Activated T-cell treated with anti-CD3 and anti-CD28 coated beads, Interleukin-2, amount 50 U/mL, for 72 hours (primary cell): ENCODE data around the gene ZNF432. TPM values are rescaled to one million over a fixed set of nuclear protein-coding genes. Genes with fewer than 3 reads are reported as not detected.

Source experiments
- ATAC-seq, 2 donors: fragments of 150-1000 bp; cut with Tn5 transposase; replicated peaks in 1 of 2; 2 replicates each; pipeline ENCODE4 v1.10.0; 2021; ENCODE audit warnings: moderate library complexity in 2 of 2, mild to moderate bottlenecking in 1 of 2
- DNase-seq, 2 donors: peaks; one replicate each; pipeline ENCODE4 v3.0.0; 2021 to 2022; ENCODE audit warnings: mixed read lengths in 1 of 2
- H3K27ac Mint-ChIP-seq: one replicate; pipeline ENCODE4 v1.8.0; 2022; ENCODE audit warnings: mild to moderate bottlenecking, moderate library complexity, mixed read lengths
- H3K27me3 Mint-ChIP-seq: one replicate; pipeline ENCODE4 v1.8.0; 2022; ENCODE audit warnings: low read depth, mixed read lengths
- H3K36me3 Mint-ChIP-seq, 2 donors: one replicate each; pipeline ENCODE4 v1.8.0; 2022; ENCODE audit warnings: mixed read lengths in 2 of 2, mild to moderate bottlenecking in 1 of 2; ENCODE audit not compliant: insufficient read depth in 2 of 2
- H3K4me1 Mint-ChIP-seq: one replicate; pipeline ENCODE4 v1.8.0; 2022; ENCODE audit warnings: low read depth, mixed read lengths
- H3K4me3 Mint-ChIP-seq, 2 donors: one replicate each; pipeline ENCODE4 v1.8.0; 2022; ENCODE audit warnings: mild to moderate bottlenecking in 2 of 2, mixed read lengths in 2 of 2, moderate library complexity in 2 of 2
- H3K9me3 Mint-ChIP-seq, 2 donors: one replicate each; pipeline ENCODE4 v1.8.0; 2022; ENCODE audit warnings: mixed read lengths in 2 of 2
- total RNA-seq, 2 donors: library from RNA; stranded (reverse); gene quantifications; one replicate each; pipeline ENCODE4 v1.2.3, GENCODE V29; 2022

Gene ZNF432
- total RNA-seq, 2 donors from 2014 or later = 13.1 to 14.3 TPM

DNA sequence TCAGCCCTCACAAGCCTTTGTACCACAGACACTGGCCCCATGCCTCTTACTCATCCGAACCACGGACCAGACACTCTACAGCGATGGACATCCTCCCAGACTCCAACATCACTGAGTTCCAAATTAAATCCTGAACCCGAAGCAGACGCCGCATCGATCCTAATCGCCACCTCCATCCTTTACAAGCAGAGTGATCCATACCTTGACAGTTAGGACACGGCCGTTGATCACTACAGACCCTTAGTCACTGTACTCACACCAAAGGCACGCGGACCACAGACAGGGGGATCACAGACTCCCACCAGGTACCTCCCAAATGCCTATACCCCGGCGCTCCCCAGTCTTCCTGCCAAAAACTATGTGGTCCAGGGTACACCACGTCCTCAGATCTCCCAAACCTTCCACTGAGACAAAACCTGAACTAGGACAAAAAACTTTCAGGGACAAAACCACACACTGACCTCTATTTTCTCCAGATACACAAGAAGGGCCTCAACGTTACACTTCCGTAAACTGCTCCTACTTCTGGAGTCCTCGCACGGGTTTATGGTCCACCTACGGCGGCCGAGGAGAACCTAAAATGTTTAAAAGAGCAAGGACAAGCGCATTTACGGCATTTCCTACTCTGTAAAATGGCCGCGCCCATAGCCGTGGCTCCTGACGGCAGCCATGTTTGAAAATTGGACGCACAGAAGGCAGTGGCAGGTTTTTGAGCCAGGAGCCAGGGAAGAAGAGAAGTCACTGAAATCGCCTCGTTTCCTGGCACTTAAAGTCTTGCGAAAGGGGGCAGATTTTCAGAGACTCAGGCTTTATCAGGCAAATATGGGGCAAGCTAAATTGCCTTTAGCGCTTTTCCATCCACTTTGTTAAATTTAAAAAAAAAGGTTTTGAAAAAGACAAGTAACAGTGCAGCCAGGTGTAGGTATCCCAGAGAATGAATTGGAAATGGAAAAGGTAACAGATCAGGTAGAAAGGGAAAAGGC lies 62.0 kb downstream of the ZNF432 start, which contains the start of gene ZNF350:
TSS of gene ZNF350 (minus strand) at position 532 of the 983 bp plus-strand sequence. CDS start 12,480 bp downstream, outside the sequence.
- H3K36me3 Mint-ChIP-seq = peaks cover 36 to 66% of the 10 kb centered on the region in 2 donors
- H3K9me3 Mint-ChIP-seq = peaks cover 23 to 24% of the 10 kb centered on the region in 2 donors
- ATAC-seq (peak; percentile 96 to 98), DNase-seq (peak; percentile 85 to 88)
- peaks cover 8% of the 10 kb centered on the region for H3K4me1 Mint-ChIP-seq
- H3K27ac Mint-ChIP-seq = peak within 1 kb of the TSS; percentile 91
- H3K4me3 Mint-ChIP-seq = peak within 1 kb of the TSS; percentile 94 to 96
- H3K27me3 Mint-ChIP-seq = no peaks in the 10 kb centered on the region

DNA sequence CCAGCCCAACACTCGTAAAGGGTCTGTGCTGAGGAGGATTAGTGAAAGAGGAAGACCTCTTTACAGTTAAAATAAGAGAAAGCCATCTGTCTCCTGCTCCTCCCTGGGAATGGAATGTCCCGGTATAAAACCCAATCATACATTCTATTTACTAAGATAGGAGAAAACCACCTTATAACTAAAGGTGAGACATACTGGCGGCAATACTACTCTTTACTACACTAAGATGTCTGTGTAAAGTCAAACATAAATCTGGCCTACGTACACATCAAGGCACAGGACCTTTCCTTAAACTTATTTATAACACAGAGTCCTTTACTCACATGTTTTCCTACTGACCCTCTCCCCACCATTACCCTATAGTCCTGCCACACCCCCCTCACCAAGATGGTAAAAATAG lies 65.3 kb downstream of the ZNF432 start:
- H3K27me3 Mint-ChIP-seq = no peaks in the 10 kb centered on the region
- no peak overlapping the region for H3K27ac Mint-ChIP-seq
- DNase-seq (no peak), ATAC-seq (no peak)
- H3K4me3 Mint-ChIP-seq = no peak overlapping the region
- H3K4me1 Mint-ChIP-seq = peaks cover 17% of the 10 kb centered on the region
- peaks cover 27 to 32% of the 10 kb centered on the region in 2 donors for H3K9me3 Mint-ChIP-seq
- H3K36me3 Mint-ChIP-seq = peaks cover 48 to 68% of the 10 kb centered on the region in 2 donors

Other genes with a start within 250 kb of the ZNF432 start
- 10 to 100 TPM in 1 of 2 donors, 1 to 10 TPM in 1; 9.4 to 11.0 TPM for gene ZNF577, start 160.9 kb downstream of the ZNF432 start, total RNA-seq
- gene ZNF649, start 143.8 kb downstream of the ZNF432 start, total RNA-seq = 10 to 100 TPM; 11.0 to 17.8 TPM
- 1 to 10 TPM; 4.2 to 4.3 TPM for gene ZNF613, start 121.4 kb downstream of the ZNF432 start, total RNA-seq
- 10 to 100 TPM; 10.9 to 15.6 TPM for gene ZNF350, start 62.0 kb downstream of the ZNF432 start, total RNA-seq
- 10 to 100 TPM; 10.2 to 11.8 TPM for gene ZNF615, start 40.6 kb downstream of the ZNF432 start, total RNA-seq
- gene ZNF614, start 20.5 kb downstream of the ZNF432 start, total RNA-seq = 10 to 100 TPM; 11.5 TPM
- gene ZNF841, start 46.9 kb upstream of the ZNF432 start, total RNA-seq = 10 to 100 TPM; 18.4 to 20.8 TPM
- 10 to 100 TPM; 10.4 to 12.1 TPM for gene ZNF616, start 91.1 kb upstream of the ZNF432 start, total RNA-seq
- gene ZNF836, start 122.8 kb upstream of the ZNF432 start, total RNA-seq = 10 to 100 TPM; 15.3 to 18.2 TPM
- gene PPP2R1A, start 141.2 kb upstream of the ZNF432 start, total RNA-seq = 100 to 1,000 TPM; 160 to 181 TPM
- gene ZNF766, start 220.7 kb upstream of the ZNF432 start, total RNA-seq = 10 to 100 TPM; 32.1 to 33.5 TPM
- 1 to 10 TPM; 5.6 to 10.0 TPM for gene ZNF480, start 248.3 kb upstream of the ZNF432 start, total RNA-seq